RPMI8226 (cell line): ENCODE results near the gene ITGB1.

Source experiments
- DNase-seq: peaks from one replicate; pipeline ENCODE4 v3.0.0-alpha.2; 2015

Gene ITGB1

GRCh38 chr10:32882076-32882475 is 76.0 kb downstream of the ITGB1 start:
- DNase-seq: no peak

GRCh38 chr10:32878646-32879045 is 79.4 kb downstream of the ITGB1 start:
- no peak for DNase-seq

GRCh38 chr10:32877915-32878314 is 80.1 kb downstream of the ITGB1 start:
- DNase-seq: no peak

- DNase-seq: no peak
These were observed 92.9 kb downstream of the ITGB1 start for GRCh38 chr10:32865170-32865569.

- no peak for DNase-seq
These were observed 103.6 kb downstream of the ITGB1 start for GRCh38 chr10:32854435-32854834.

DNA sequence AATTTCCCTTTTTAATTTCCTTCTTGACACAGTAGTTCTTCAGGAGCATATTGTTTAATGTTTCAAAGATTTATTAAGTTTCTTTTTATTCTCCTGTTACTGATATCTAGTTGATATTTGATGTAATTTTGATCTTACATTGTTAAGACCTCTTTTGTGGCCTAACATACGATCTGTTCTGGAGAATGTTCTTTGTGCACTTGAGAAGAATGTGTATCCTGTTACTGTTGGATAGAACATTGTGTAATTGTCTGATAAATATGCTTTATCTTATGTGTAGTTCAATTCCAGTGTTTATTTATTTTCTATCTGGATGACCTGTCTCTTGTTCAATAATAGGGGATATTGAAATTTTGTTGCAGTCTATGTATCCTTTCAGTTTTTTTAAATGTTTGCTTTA is 106.7 kb downstream of the ITGB1 start:
- no peak for DNase-seq
